ENCODE measurements around the gene IRS2.

Gene IRS2

GRCh38 chr13:109780845-109781383, 5.5 kb downstream of the IRS2 start:
- DNase-seq, result no peak

- DNase-seq, result no peak
These were observed 6.4 kb downstream of the IRS2 start for GRCh38 chr13:109779876-109780510.

- DNase-seq, result no peak
These were observed 7.3 kb downstream of the IRS2 start for GRCh38 chr13:109779074-109779473.

GRCh38 chr13:109778102-109778542, 8.3 kb downstream of the IRS2 start:
- no peak for DNase-seq

- no peak for DNase-seq
These were observed 9.8 kb downstream of the IRS2 start for GRCh38 chr13:109776575-109776974.

- no peak for DNase-seq
These were observed 12.6 kb downstream of the IRS2 start for GRCh38 chr13:109773786-109774185.

GRCh38 chr13:109773276-109773675, 13.1 kb downstream of the IRS2 start:
- DNase-seq, result no peak

- no peak for DNase-seq
These were observed 14.5 kb downstream of the IRS2 start for GRCh38 chr13:109771926-109772325.

- DNase-seq, result no peak
These were observed 15.9 kb downstream of the IRS2 start for GRCh38 chr13:109770436-109770835.

- DNase-seq, result no peak
These were observed 16.5 kb downstream of the IRS2 start for GRCh38 chr13:109769921-109770320.

GRCh38 chr13:109769275-109769674, 17.1 kb downstream of the IRS2 start:
- DNase-seq, result no peak

GRCh38 chr13:109768616-109769015, 17.8 kb downstream of the IRS2 start:
- DNase-seq, result no peak

GRCh38 chr13:109768176-109768575, 18.2 kb downstream of the IRS2 start:
- DNase-seq, result no peak

- no peak for DNase-seq
These were observed 19.4 kb downstream of the IRS2 start for GRCh38 chr13:109767023-109767422.

GRCh38 chr13:109764470-109765291, 21.7 kb downstream of the IRS2 start:
- no peak for DNase-seq

- DNase-seq, result no peak
These were observed 22.3 kb downstream of the IRS2 start for GRCh38 chr13:109764045-109764444.

GRCh38 chr13:109762791-109763190, 23.6 kb downstream of the IRS2 start:
- no peak for DNase-seq

GRCh38 chr13:109761695-109762094, 24.7 kb downstream of the IRS2 start:
- DNase-seq, result no peak

GRCh38 chr13:109760951-109761350, 25.4 kb downstream of the IRS2 start:
- DNase-seq, result no peak

GRCh38 chr13:109760402-109760801, 26.0 kb downstream of the IRS2 start:
- DNase-seq, result no peak

- DNase-seq, result no peak
These were observed 26.8 kb downstream of the IRS2 start for GRCh38 chr13:109759609-109760008.

- DNase-seq, result no peak
These were observed 27.4 kb downstream of the IRS2 start for GRCh38 chr13:109758937-109759480.

- DNase-seq, result no peak
These were observed 29.6 kb downstream of the IRS2 start for GRCh38 chr13:109756778-109757177.

GRCh38 chr13:109755997-109756396, 30.4 kb downstream of the IRS2 start:
- DNase-seq, result no peak
